GM18502 (cell line): ENCODE results near the gene CASP9.

Experiments
- ATAC-seq: cut with Tn5 transposase; IDR thresholded peaks from one replicate; pipeline ENCODE4 v1.9.1; 2021; ENCODE audit warnings: mild to moderate bottlenecking; ENCODE audit not compliant: unreplicated experiment, poor library complexity

The CASP9 gene

GRCh38 chr1:15524021-15524282 lies at the start of gene CASP9:
TSS of gene CASP9 (minus strand) at chr1:15524215. CDS start at chr1:15524200, 15 bp downstream.
- ATAC-seq: no peak

- ATAC-seq: no peak
Observed at GRCh38 chr1:15573477-15573876, 49.5 kb upstream of the CASP9 start.

GRCh38 chr1:15571266-15571665 lies 47.3 kb upstream of the CASP9 start:
- ATAC-seq: no peak

- no peak for ATAC-seq
Observed at GRCh38 chr1:15570861-15571260, 46.8 kb upstream of the CASP9 start.

GRCh38 chr1:15568387-15569073 lies 44.5 kb upstream of the CASP9 start:
- ATAC-seq: no peak

GRCh38 chr1:15559189-15559810 lies 35.3 kb upstream of the CASP9 start:
- ATAC-seq: no peak

- ATAC-seq: no peak
Observed at GRCh38 chr1:15558516-15558915, 34.5 kb upstream of the CASP9 start.

GRCh38 chr1:15557594-15557993 lies 33.6 kb upstream of the CASP9 start:
- no peak for ATAC-seq

GRCh38 chr1:15557008-15557407 lies 33.0 kb upstream of the CASP9 start:
- no peak for ATAC-seq

- no peak for ATAC-seq
Observed at GRCh38 chr1:15550573-15550972, 26.6 kb upstream of the CASP9 start.

GRCh38 chr1:15546641-15547040 lies 22.6 kb upstream of the CASP9 start:
- no peak for ATAC-seq

- no peak for ATAC-seq
Observed at GRCh38 chr1:15543589-15544568, 19.9 kb upstream of the CASP9 start.

- no peak for ATAC-seq
Observed at GRCh38 chr1:15543251-15543588, 19.2 kb upstream of the CASP9 start.

- ATAC-seq: no peak
Observed at GRCh38 chr1:15542388-15543250, 18.6 kb upstream of the CASP9 start.

- ATAC-seq: no peak
Observed at GRCh38 chr1:15541231-15541792, 17.3 kb upstream of the CASP9 start.

GRCh38 chr1:15540186-15540585 lies 16.2 kb upstream of the CASP9 start:
- ATAC-seq: no peak

GRCh38 chr1:15538771-15539170 lies 14.8 kb upstream of the CASP9 start:
- no peak for ATAC-seq

GRCh38 chr1:15531682-15532081 lies 7.7 kb upstream of the CASP9 start:
- ATAC-seq: no peak

GRCh38 chr1:15531003-15531402 lies 7.0 kb upstream of the CASP9 start:
- ATAC-seq: no peak
